ENCODE results near the gene NIPAL4.

DNA sequence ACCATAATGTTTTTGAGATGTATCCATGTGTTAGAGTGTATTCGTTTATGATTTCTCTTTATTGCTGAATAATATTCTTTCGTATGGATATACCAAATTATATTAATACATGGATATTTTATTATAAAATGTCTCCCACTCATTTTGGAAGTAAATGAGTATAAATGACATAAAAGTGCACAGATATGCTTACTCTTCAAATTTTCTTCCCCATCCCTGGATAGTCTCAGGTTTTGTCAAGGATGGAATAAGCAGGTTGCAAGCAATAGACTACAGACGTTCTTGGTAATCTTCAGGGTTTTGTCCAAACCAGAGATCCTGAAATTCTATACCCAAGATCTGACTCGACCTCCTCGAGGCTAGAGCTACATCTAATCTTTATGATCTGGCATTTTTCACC is 50.7 kb downstream of the NIPAL4 start:
- TF ChIP-seq POLR2A (IDR thresholded peaks at IDR 0.05), result no peak
- TF ChIP-seq CTCF (IDR thresholded peaks at IDR 0.05), result no peak
